BJ (cell line): ENCODE data around the gene YPEL3. TPM values are rescaled to one million over a fixed set of nuclear protein-coding genes. Genes with fewer than 3 reads are reported as not detected.

Experiments
- CTCF ChIA-PET: fragments of 350-600 bp; formaldehyde crosslinking; extraction: SDS; loops from one replicate; lab custom pipeline; 2021; ENCODE audit warnings: antibody characterized with exemption, inconsistent platforms; lab: Yijun Ruan, JAX
- POLR2A ChIA-PET: fragments of 300-600 bp; sonication (Branson Sonifier 250); formaldehyde crosslinking; extraction: SDS; loops from one replicate; lab custom pipeline; 2021; ENCODE audit warnings: antibody characterized with exemption; lab: Charles Lee
- DNase-seq: peaks from one replicate; pipeline ENCODE4 v3.0.0-alpha.2; 2011; ENCODE audit warnings: low read depth
- H3K27me3 ChIP-seq: 2 replicates; pipeline ENCODE4 v1.6.0; 2011; ENCODE audit warnings: low read length; ENCODE audit not compliant: control insufficient read depth, insufficient read depth
- H3K36me3 ChIP-seq: 2 replicates; pipeline ENCODE4 v1.5.1; 2011; ENCODE audit warnings: low read length; ENCODE audit not compliant: control insufficient read depth, insufficient read depth
- H3K4me3 ChIP-seq: 2 replicates; pipeline ENCODE4 v1.5.1; 2011; ENCODE audit warnings: low read depth, mild to moderate bottlenecking, control low read depth, low read length
- polyA plus RNA-seq: library from polyadenylated mRNA; depleted of rRNA; stranded (reverse); fragments of >200 nt; gene quantifications from 2 replicates; pipeline ENCODE4 v1.2.3, GENCODE V29; 2011
- TF ChIP-seq, protein P1 (sequence below): IDR thresholded peaks from 2 replicates; pipeline ENCODE4 v1.5.1; 2011; ENCODE audit warnings: low read depth, mild to moderate bottlenecking, control low read depth, inconsistent platforms, low read length, moderate library complexity; ENCODE audit not compliant: insufficient read depth

The YPEL3 gene
- polyA plus RNA-seq, 1 experiment, result 49.1 TPM

DNA sequence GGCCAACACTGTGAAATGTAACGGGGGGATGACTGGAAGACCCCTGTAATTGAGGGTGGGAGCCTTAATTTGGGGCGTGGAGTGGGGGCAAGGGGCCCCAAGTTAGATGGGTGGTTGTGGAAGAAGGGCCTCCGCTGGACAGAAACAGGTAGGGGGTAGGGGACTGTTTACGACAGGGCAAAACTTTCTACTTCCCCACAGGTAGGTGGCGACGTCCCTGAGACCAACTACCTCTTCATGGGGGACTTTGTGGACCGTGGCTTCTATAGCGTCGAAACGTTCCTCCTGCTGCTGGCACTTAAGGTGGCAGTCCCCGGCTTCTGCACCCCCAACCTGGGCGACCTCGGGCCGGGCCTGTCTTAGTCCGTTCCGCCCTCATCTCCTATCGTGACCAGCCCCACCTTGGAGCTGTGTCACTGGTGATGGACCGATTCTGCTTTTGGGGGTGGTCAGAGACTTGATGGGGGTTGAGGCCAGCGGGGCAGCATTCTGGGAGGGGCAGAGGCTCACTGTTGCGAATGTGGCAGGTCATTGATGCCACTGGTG, 13.4 kb downstream of the YPEL3 start:
- TF ChIP-seq, protein P1, sequence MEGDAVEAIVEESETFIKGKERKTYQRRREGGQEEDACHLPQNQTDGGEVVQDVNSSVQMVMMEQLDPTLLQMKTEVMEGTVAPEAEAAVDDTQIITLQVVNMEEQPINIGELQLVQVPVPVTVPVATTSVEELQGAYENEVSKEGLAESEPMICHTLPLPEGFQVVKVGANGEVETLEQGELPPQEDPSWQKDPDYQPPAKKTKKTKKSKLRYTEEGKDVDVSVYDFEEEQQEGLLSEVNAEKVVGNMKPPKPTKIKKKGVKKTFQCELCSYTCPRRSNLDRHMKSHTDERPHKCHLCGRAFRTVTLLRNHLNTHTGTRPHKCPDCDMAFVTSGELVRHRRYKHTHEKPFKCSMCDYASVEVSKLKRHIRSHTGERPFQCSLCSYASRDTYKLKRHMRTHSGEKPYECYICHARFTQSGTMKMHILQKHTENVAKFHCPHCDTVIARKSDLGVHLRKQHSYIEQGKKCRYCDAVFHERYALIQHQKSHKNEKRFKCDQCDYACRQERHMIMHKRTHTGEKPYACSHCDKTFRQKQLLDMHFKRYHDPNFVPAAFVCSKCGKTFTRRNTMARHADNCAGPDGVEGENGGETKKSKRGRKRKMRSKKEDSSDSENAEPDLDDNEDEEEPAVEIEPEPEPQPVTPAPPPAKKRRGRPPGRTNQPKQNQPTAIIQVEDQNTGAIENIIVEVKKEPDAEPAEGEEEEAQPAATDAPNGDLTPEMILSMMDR, result no peak
- no peak for DNase-seq
- CTCF ChIA-PET, result no interaction called here
- POLR2A ChIA-PET, result no interaction called here
- no peak overlapping the region for H3K4me3 ChIP-seq
- no peaks in the 10 kb centered on the region for H3K27me3 ChIP-seq
- peaks cover 51% of the 10 kb centered on the region for H3K36me3 ChIP-seq

DNA sequence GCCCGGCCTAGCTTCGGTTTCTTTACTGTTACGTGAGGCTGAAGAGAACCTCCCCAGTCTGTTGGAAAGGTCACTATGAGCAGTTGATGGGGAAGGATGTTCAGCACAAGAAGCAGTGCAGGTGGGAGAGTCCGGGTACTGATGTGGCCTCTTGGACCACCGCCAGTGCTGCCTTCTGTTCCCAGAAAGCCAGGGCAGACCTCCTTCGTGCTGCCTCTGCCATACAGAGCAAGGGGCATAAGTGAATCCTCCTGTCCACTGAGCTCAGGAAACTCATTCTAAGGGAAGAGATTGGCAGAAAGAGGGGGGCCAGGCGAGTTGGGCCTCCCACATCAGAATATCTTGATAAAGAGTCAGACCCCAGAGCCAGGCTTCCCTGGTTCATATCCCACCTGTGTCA, 16.5 kb downstream of the YPEL3 start:
- TF ChIP-seq, protein P1, result no peak
- ChIA-PET CTCF (interaction anchor here (1.2 kb wide), 1 partner anchor 17 kb away, joined by 3 read pairs; the partner anchor contains the start of gene YPEL3), POLR2A (interaction anchor here (0.6 kb wide), 1 partner anchor 9 kb away, joined by 4 read pairs; no protein-coding TSS in a partner anchor)
- H3K27me3 ChIP-seq, result no peaks in the 10 kb centered on the region
- H3K4me3 ChIP-seq, result no peak overlapping the region
- H3K36me3 ChIP-seq, result peaks cover 42% of the 10 kb centered on the region
- no peak for DNase-seq

DNA sequence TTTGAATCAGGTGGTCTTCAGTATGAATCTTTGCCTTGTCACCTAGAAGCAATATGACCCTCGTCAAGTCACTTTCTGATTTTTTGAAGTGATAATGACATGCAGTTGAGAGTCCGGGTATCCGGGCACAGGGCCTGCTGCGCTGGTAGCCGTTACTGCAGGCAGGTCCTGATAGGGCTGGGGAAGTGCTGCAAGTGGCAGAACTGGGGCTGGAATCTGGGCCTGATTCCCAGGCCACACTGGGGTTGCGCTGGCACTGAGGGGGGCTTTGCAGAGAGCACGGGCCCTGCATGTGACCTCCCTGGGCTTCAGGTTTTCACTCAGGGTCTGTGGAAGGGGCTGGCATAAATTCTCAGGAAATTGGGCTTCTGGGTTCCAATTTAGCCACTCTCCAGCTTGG, 17.3 kb downstream of the YPEL3 start:
- TF ChIP-seq, protein P1, result no peak
- ChIA-PET CTCF (interaction anchor here (1.2 to 1.7 kb wide), 2 partner anchors 14 to 17 kb away, joined by 3 read pairs; partner anchors contain the start of gene YPEL3), POLR2A (interaction anchor here (0.6 kb wide), 1 partner anchor 10 kb away, joined by 3 read pairs; no protein-coding TSS in a partner anchor)
- no peaks in the 10 kb centered on the region for H3K27me3 ChIP-seq
- H3K36me3 ChIP-seq, result peaks cover 37% of the 10 kb centered on the region
- DNase-seq, result no peak
- no peak overlapping the region for H3K4me3 ChIP-seq

DNA sequence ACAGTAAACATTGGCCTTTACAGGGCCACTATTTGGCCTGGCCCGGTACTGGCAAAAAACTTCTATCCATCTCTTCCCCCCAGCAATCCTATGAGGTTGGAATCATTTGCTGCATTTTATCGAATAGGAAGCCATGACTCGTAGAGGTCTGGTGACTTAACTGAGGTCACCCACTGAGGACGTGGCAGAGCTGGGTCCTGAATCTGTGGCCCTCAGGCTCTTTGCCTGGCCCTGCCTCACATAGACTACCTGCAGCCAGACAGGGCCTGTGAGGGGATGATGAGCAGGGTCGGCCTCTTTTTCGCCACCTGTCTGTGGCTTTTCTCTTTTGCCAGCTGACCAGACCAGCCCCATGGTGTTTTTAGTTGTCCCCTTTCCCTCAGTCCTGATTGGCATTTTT, 18.4 kb downstream of the YPEL3 start:
- ChIA-PET POLR2A (interaction anchor here (1.1 kb wide), 1 partner anchor 12 kb away, joined by 3 read pairs; the partner anchor contains the start of gene ALDOA), CTCF (interaction anchor here (1.7 to 4.1 kb wide), 2 partner anchors 13 to 14 kb away, joined by 3 to 28 read pairs; partner anchors contain the start of gene TBX6)
- H3K36me3 ChIP-seq, result peaks cover 28% of the 10 kb centered on the region
- DNase-seq, result no peak
- H3K4me3 ChIP-seq, result no peak overlapping the region
- no peaks in the 10 kb centered on the region for H3K27me3 ChIP-seq
- TF ChIP-seq, protein P1, result no peak

DNA sequence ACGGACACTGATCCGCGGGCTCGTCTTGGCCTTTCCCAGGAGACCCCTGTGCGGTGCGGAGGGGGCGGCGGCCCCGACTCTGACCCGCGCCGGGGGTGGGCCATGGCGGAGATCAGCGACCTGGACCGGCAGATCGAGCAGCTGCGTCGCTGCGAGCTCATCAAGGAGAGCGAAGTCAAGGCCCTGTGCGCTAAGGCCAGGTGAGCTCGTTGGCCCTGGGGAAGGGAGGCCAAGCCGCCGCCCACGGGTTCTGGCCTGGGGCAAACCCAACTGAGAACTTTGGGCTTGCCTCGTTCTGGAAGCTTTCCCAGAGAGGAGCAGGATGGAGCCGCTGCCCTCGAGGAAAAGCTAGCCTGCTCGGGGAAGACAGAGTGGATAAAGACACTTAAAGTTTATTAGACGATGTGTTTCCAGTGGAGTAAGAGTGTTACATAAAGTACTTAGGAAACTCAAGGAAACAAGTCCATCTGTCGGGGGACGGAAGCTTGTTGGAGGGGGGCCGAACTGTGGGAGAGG, 19.7 kb downstream of the YPEL3 start:
- CTCF ChIA-PET, result interaction anchor here (0.5 to 4.1 kb wide), 3 partner anchors 9 to 15 kb away, joined by 3 to 28 read pairs (median 3); partner anchors contain the start of gene TBX6
- H3K27me3 ChIP-seq, result no peaks in the 10 kb centered on the region
- peaks cover 28% of the 10 kb centered on the region for H3K36me3 ChIP-seq
- DNase-seq, result no peak
- POLR2A ChIA-PET, result interaction anchor here (0.6 to 0.9 kb wide), 2 partner anchors 10 to 42 kb away, joined by 3 to 12 read pairs; no protein-coding TSS in a partner anchor
- peak overlapping the region; percentile 60 for H3K4me3 ChIP-seq
- TF ChIP-seq, protein P1, result no peak
